ENCODE results near the gene BMP7. TPM values are rescaled to one million over a fixed set of nuclear protein-coding genes. Genes with fewer than 3 reads are reported as not detected.

The BMP7 gene
- total and polyA plus RNA-seq, 11 donors: 0.72 to 12.3 (median 3.7) TPM

- no peaks in the 10 kb centered on the region for H3K36me3 ChIP-seq
- intact Hi-C loops (cut with DNase I): no loop called here
- H3K9me3 ChIP-seq: no peaks in the 10 kb centered on the region
- TF ChIP-seq, protein P1, sequence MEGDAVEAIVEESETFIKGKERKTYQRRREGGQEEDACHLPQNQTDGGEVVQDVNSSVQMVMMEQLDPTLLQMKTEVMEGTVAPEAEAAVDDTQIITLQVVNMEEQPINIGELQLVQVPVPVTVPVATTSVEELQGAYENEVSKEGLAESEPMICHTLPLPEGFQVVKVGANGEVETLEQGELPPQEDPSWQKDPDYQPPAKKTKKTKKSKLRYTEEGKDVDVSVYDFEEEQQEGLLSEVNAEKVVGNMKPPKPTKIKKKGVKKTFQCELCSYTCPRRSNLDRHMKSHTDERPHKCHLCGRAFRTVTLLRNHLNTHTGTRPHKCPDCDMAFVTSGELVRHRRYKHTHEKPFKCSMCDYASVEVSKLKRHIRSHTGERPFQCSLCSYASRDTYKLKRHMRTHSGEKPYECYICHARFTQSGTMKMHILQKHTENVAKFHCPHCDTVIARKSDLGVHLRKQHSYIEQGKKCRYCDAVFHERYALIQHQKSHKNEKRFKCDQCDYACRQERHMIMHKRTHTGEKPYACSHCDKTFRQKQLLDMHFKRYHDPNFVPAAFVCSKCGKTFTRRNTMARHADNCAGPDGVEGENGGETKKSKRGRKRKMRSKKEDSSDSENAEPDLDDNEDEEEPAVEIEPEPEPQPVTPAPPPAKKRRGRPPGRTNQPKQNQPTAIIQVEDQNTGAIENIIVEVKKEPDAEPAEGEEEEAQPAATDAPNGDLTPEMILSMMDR (IDR thresholded peaks at IDR 0.05): no peak
- TF ChIP-seq POLR2A (IDR thresholded peaks at IDR 0.05): no peak
- DNase-seq (no peak), ATAC-seq (no peak)
- peaks cover 0 to 2% (median 0%) of the 10 kb centered on the region in 9 donors for H3K27me3 ChIP-seq
- 59 to 78% (median 65%) methylated on average over 2 of the region's 2 CpGs for WGBS, 4 donors
- H3K27ac ChIP-seq: no peak overlapping the region
- peaks cover 0 to 11% (median 0%) of the 10 kb centered on the region in 12 donors for H3K4me1 ChIP-seq
- H3K4me3 ChIP-seq: no peak overlapping the region
Measured at GRCh38 chr20:57152557-57152956, 113.9 kb downstream of the BMP7 start.

DNA sequence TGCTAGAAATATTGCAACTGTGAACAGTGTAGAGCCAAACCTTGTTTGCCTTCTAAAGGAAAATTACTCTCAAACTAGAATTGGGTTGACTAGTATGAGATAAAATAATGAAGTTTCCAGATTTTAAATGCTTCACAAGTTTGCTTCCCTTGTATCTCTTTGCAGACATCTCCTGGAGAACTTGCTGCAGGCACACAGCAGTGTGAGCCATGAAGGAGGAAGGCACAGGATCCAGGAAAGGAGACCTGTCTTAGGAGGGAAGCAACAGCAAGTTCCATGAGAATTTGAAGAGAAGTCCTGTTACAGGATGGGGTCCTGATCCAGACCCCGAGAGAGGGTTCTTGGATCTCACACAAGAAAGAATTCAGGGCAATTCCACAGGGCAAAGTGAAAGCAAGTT, 115.9 kb downstream of the BMP7 start:
- intact Hi-C loops (cut with DNase I): no loop called here
- ATAC-seq (no peak), DNase-seq (no peak)
- H3K4me1 ChIP-seq: peaks cover 0 to 6% (median 0%) of the 10 kb centered on the region in 12 donors
- WGBS, 4 donors: 69 to 78% (median 75%) methylated on average over 1 of the region's 1 CpG
- no peak overlapping the region for H3K4me3 ChIP-seq
- TF ChIP-seq, protein P1 (IDR thresholded peaks at IDR 0.05): no peak
- no peak for TF ChIP-seq POLR2A (IDR thresholded peaks at IDR 0.05)
- H3K36me3 ChIP-seq: no peaks in the 10 kb centered on the region
- peaks cover 0 to 5% (median 0%) of the 10 kb centered on the region in 9 donors for H3K27me3 ChIP-seq
- H3K27ac ChIP-seq: no peak overlapping the region
- H3K9me3 ChIP-seq: no peaks in the 10 kb centered on the region

DNA sequence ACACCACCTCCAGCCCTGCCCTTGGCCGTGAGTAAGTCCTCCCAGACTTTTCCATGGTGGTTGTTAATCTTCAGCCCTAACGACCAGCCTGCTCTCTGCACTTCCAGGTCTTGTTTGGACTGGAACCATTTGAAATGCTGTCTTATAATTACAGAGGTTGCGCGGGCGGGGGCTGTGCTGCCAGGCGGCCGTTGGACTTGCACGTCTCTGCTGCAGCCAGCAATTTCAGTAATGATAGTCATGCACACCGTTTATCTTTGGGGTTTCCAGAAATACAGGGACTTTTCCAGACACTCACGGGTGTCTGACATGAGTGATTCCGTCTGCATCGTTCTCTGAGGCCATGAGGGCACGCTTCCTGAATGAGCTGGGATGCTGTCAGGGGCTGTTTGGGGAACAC, 118.2 kb downstream of the BMP7 start:
- 14 to 27% (median 24%) methylated on average over 13 of the region's 13 CpGs for WGBS, 4 donors
- H3K36me3 ChIP-seq: no peaks in the 10 kb centered on the region
- H3K27me3 ChIP-seq: peaks cover 0 to 5% (median 0%) of the 10 kb centered on the region in 9 donors
- peaks cover 0 to 6% (median 0%) of the 10 kb centered on the region in 12 donors for H3K4me1 ChIP-seq
- H3K27ac ChIP-seq: peak overlapping the region in 3 of 12 donors; percentile 16 to 58 (median 38)
- no peaks in the 10 kb centered on the region for H3K9me3 ChIP-seq
- DNase-seq (peak in 2 of 5 donors; percentile 26 to 54), ATAC-seq (peak; percentile 32 to 83 (median 64))
- TF ChIP-seq, protein P1 (IDR thresholded peaks at IDR 0.05): no peak
- TF ChIP-seq POLR2A (IDR thresholded peaks at IDR 0.05): no peak
- no peak overlapping the region for H3K4me3 ChIP-seq
- intact Hi-C loops (cut with DNase I): no loop called here

DNA sequence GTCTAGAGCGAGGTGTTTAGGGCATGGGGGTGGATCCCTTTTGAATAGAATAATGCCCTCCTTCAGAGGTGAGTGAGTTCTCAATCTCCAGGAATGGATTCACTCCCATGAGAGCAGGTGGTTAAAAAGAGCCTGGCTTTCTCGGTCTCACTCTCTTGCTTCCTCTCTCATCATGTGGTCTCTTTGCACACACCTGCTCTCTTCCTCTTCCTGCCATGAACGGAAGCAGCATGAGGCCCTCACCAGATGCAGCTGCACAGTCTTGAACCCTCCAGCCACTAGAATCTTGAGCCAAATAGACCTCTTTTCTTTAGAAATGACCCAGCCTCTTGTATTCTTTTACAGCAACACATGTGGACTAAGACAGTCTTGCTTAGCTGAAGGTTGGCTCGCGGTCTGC, 119.3 kb downstream of the BMP7 start:
- ATAC-seq: no peak
- intact Hi-C loops (cut with DNase I): no loop called here
- H3K9me3 ChIP-seq: no peaks in the 10 kb centered on the region

More for the DNA sequence above, 119.3 kb downstream of the BMP7 start:
- Histone ChIP-seq H3K4me3 (no peak overlapping the region), H3K27me3 (peaks cover 0 to 5% (median 0%) of the 10 kb centered on the region in 9 donors), H3K4me1 (peaks cover 0 to 6% (median 0%) of the 10 kb centered on the region in 12 donors), H3K36me3 (no peaks in the 10 kb centered on the region), H3K27ac (no peak overlapping the region)
- no peak for DNase-seq
- TF ChIP-seq POLR2A (IDR thresholded peaks at IDR 0.05): no peak
- TF ChIP-seq, protein P1 (IDR thresholded peaks at IDR 0.05): no peak
- 81 to 84% (median 83%) methylated on average over 5 of the region's 5 CpGs for WGBS, 4 donors
